ENCODE data around the gene SULT2B1.

SULT2B1 gene

DNA sequence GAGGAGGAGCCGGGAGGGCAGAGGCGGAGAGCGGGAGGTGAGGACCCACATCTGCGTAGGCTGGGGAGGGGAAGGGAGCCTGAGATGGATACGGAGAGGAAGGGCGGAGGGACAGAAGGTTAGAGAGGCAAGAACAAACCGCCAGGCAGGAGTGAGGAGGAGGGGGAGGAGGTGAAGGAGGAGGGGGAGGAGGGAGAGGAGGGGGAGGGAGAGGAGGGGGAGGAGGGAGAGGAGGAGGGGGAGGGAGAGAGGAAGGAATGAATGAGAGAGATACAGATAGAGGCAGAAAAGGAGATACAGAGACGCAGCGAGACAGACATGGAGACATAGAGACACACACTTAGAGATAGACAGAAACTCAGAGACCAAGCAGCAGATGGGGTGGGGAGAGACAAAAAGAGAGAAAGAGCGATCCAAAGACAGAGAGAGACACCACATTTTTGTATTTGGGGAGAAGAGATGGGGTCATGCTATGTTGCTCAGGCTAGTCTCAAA, 94.8 kb downstream of the SULT2B1 start:
- Histone ChIP-seq H3K27ac (ENCODE audit: low read depth, low read length) (peak overlapping the region; percentile 98), H3K27me3 (ENCODE audit: control insufficient read depth, insufficient read depth, low read length) (no peaks in the 10 kb centered on the region), H3K9me3 (ENCODE audit: control insufficient read depth, insufficient read depth, low read length) (no peaks in the 10 kb centered on the region), H3K9ac (ENCODE audit: low read depth, low read length) (no peak overlapping the region), H3K4me1 (ENCODE audit: control insufficient read depth, insufficient read depth, low read length) (peaks cover 6% of the 10 kb centered on the region; the same call in 1 of the 2 replicates), H3K4me3 (ENCODE audit: low read depth, low read length) (peak overlapping the region; percentile 95; the same call in 1 of the 2 replicates), H3K36me3 (ENCODE audit: control insufficient read depth, insufficient read depth, low read length) (no peaks in the 10 kb centered on the region)

DNA sequence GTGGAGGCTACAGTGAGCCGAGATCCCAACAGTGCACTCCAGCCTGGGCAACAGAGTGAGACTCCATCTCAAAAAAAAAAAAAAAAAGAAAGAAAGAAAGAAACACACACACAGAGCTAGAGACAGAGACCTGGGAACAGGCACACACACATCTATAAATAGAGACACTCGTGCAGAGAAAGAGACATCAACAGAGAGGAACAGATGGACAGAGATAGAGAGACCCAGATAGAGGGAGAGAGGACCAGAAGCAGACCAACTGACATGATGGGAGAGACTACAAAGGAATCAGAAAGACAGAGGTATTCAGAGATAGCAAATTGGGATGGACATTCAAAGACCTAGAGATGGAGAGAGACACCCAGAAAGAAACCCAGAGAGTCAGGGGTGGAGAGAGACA, 96.2 kb downstream of the SULT2B1 start:
- Histone ChIP-seq H3K36me3 (ENCODE audit: control insufficient read depth, insufficient read depth, low read length) (no peaks in the 10 kb centered on the region), H3K4me1 (ENCODE audit: control insufficient read depth, insufficient read depth, low read length) (peaks cover 6% of the 10 kb centered on the region; the same call in 1 of the 2 replicates), H3K27ac (ENCODE audit: low read depth, low read length) (no peak overlapping the region), H3K4me3 (ENCODE audit: low read depth, low read length) (no peak overlapping the region), H3K9ac (ENCODE audit: low read depth, low read length) (no peak overlapping the region), H3K27me3 (ENCODE audit: control insufficient read depth, insufficient read depth, low read length) (no peaks in the 10 kb centered on the region), H3K9me3 (ENCODE audit: control insufficient read depth, insufficient read depth, low read length) (no peaks in the 10 kb centered on the region)

Measured in HUES48 (cell line).